ENCODE results near the gene GPR61.

Gene GPR61, protein sequence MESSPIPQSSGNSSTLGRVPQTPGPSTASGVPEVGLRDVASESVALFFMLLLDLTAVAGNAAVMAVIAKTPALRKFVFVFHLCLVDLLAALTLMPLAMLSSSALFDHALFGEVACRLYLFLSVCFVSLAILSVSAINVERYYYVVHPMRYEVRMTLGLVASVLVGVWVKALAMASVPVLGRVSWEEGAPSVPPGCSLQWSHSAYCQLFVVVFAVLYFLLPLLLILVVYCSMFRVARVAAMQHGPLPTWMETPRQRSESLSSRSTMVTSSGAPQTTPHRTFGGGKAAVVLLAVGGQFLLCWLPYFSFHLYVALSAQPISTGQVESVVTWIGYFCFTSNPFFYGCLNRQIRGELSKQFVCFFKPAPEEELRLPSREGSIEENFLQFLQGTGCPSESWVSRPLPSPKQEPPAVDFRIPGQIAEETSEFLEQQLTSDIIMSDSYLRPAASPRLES

GRCh38 chr1:109539676-109540075 is at the start of gene GPR61:
GPR61 (plus strand) TSS chr1:109539872; CDS start chr1:109543023, 3,151 bp downstream.
- DNase-seq, result no peak

DNA sequence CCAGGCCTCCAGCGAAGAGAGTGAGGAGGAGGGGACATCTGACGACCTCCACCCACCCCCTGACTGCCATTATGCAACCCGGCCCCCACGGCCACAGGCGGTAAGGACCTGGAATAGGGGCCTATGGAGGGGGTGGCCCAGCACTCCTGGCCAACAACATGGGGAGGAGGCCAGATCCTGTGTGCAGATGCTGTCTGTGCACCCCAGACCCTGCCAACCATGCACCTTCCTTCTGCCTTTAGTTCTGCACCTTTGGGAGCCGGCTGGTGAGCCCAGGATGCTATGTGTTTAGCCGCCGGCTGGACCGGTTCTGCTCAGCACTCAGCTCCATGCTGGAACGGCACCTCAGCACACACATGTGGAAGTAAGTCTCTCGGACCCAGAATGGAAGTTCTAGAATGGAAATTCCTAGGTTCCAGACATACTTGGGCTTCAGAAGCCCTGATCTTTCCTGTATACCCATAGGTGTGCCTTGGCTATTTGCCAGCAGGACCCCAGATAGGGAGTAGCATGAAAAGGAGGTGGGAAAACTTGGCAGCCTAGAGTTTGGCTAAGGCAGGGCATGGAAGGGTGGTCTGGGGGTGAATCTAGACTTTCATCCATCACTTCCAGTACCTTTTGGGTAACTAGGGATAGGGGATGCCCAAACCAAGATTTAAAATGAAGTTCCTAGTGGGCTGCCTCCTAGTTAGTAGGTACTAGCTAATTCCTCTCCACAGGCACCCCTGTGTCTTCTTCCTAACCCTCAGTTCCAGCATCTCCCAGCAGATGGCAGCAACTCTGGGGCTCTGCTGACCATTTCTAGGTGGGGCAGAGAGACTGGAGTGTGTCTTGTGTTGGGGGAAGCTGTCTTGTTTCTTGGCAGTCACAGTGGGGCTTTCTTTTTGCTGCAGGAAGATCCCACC is 49.4 kb upstream of the GPR61 start:
- no peak for DNase-seq

- no peak for DNase-seq
Observed at GRCh38 chr1:109490934-109491302, 48.8 kb upstream of the GPR61 start.

DNA sequence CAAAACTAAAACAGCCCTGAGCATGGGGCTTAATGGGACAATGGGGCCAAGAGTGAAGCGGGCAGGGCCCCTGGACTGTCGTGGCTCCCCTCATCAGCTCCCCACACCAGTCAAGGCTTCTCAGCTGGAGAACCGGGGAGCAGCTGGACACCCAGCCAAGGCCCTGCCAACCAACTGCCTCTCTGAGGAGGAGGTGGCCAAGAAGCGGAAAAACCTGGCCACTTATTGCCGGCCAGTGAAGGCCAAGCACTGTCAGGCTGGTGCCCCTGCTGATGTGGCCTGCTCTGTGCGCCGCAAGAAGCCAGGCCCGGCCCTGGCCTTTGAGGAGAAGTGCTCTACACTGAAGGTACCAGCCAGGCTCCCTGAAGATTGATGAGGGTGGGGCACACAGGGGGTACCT is 48.3 kb upstream of the GPR61 start:
- DNase-seq, result no peak

DNA sequence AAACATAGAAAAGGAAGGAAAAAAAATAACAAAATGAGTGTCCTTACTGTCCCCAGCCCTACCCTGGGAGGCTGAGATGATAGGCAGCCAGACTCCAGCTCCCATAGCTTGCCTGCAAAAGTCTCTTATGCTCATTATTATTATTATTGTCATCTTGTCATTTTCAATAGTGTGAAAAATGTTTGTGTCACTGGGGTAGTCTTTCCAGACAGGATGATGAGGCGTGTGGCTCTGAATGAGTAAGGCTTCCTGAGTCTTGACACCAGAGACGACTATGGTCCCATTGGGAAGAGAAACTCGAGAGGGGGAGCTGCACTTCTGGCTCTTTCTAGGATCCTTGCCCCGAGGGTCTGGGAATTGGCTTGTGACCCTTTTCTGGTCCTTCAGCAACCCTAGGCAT is 46.9 kb upstream of the GPR61 start:
- no peak for DNase-seq

DNA sequence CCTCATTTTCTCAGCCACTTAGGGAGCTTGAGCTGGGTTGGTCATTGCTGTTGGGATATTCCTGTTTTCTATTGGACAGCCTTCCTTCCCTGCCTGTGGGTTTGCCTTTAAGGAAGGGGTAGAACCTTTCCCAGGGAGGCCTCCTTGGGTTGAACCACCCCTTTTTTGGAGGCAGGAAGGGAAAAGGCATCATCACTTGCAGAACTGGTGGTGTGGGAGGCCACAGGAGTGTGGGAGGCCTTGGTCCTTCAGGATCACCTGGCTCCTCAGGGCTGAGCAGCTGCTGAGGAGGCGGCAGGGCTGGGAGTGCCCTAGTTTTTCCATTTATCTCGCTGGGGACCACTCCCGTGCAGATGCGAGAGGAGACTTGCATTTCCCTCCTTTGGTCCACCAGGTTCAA is 46.4 kb upstream of the GPR61 start:
- DNase-seq, result no peak

GRCh38 chr1:109493805-109494539 is 45.7 kb upstream of the GPR61 start, which contains the start of gene CYB561D1:
CYB561D1 (plus strand) TSS chr1:109494094; CDS start chr1:109494140, 46 bp downstream.
- DNase-seq, result peak; percentile 61 to 73

DNA sequence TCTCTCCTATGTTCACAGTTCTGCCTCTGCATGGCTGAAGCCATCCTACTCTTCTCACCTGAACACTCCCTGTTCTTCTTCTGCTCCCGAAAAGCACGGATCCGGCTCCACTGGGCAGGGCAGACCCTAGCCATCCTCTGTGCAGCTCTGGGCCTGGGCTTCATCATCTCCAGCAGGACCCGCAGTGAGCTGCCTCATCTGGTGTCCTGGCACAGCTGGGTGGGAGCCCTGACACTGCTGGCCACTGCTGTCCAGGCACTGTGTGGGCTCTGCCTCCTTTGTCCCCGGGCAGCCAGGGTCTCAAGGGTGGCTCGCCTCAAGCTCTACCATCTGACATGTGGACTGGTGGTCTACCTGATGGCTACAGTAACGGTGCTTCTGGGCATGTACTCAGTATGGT is 43.9 kb upstream of the GPR61 start:
- no peak for DNase-seq

GRCh38 chr1:109497449-109498160 is 42.1 kb upstream of the GPR61 start:
- DNase-seq, result no peak

- peak in 1 of 2 experiments; percentile 61 for DNase-seq
Observed at GRCh38 chr1:109498161-109498801, 41.4 kb upstream of the GPR61 start.

GRCh38 chr1:109499081-109499480 is 40.6 kb upstream of the GPR61 start:
- no peak for DNase-seq

GRCh38 chr1:109499661-109500536 is 39.8 kb upstream of the GPR61 start:
- DNase-seq, result peak in 1 of 2 experiments; percentile 10

GRCh38 chr1:109500941-109501381 is 38.7 kb upstream of the GPR61 start:
- DNase-seq, result no peak

- no peak for DNase-seq
Observed at GRCh38 chr1:109501644-109502363, 37.9 kb upstream of the GPR61 start.

DNA sequence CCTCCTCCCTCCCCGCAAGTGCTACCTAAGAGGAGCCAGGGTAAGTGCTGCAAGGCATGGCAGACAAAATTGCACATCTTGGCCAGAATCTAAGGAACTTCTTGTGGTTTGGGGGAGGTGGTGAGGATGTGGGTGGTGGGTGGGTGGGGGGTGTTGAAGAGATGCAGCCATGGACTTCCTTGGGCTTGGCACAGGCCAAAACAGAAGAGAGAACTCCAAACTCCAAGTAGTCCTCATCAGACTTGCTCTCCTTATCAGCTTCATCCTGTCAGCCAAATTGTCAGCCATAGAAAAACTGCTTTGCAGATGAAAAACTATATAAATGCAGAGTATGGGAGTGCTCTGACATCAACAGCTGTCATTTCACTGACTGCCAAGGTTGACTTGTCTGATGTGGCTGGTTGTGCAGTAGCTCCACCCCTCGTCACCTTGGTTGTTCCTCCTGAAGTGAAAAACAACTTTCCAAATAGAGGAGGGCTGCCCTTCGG is 37.3 kb upstream of the GPR61 start:
- no peak for DNase-seq

- no peak for DNase-seq
Observed at GRCh38 chr1:109503935-109504334, 35.7 kb upstream of the GPR61 start.

GRCh38 chr1:109504974-109505373 is 34.7 kb upstream of the GPR61 start:
- DNase-seq, result no peak

DNA sequence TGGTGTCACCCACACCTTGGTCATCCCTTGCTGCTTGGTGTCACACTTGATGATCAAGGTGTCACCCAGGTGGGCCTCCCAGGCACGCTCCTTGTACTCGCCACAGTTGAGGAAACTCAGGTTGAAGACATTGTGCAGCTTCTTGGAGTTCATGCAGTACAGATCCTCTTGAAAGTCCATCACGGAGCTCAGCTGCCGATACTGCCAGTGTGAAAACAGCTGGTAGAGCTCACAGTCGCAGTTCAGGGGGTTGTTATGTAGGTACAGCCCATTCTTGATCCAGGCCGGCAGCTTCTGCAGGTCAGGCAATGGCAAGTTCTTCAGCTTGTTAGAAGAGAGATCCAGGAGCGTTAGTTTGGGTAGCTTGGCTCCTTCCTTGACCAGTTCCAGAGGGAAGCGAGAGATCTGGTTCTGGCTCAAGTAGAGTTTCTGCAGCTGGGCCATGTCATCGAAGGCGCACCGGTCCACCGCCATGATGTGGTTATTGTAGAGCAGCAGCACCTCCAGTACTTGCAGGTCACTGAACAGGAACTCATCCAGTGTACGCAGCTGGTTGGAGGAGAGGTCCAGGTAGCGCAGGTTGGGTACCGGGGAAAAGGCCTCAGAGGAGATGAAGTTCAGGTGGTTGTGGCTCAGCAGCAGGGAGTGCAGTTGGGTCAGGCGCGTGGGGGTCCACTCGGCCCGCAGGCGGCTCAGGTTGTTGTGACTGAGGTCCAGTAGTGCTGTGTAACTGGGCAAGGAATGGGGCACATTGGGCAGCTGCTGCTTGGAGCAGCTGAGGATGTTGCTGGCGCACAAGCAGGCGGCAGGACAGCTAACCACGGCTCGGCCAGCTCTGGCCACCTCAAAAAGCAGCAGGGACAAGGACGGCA is 31.4 kb upstream of the GPR61 start:
- DNase-seq, result no peak

DNA sequence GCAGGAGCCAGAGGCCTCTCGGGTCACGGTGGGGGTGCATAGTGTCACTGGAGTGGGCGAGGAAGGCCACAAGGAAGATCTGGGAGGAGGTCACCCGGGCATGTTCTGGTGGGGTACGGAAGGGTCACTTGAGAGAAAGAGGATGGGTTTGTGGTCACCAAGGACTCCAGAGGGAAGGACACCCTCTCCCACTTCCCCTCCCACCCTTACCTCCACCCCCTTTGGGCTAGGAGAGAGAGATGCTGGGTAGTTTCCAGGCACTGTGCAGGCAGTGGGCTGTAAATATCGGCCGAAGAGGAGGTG is 30.8 kb upstream of the GPR61 start:
- DNase-seq, result no peak
